ENCODE results near the gene PDPR.

DNA sequence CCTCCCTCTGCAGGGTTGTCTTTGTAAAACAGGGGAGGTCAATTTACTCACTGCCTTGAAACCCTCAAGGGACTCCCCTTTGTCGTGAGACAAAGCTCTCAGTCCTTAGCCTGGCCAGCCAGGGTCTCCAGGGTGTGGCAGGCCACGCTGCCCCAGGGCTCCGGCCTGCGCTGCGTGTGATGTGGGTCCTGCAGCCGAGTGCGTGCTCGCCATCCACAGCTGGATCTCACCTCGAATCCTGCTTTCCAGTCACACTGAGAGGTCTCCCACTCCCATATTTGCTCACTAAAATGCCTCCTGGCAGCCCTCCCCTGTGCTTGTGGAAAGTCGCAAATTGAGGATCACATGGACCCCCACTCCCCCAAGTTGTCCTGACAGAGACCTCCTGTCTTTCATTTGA is 49.5 kb downstream of the PDPR start:
- TF ChIP-seq, protein P1, sequence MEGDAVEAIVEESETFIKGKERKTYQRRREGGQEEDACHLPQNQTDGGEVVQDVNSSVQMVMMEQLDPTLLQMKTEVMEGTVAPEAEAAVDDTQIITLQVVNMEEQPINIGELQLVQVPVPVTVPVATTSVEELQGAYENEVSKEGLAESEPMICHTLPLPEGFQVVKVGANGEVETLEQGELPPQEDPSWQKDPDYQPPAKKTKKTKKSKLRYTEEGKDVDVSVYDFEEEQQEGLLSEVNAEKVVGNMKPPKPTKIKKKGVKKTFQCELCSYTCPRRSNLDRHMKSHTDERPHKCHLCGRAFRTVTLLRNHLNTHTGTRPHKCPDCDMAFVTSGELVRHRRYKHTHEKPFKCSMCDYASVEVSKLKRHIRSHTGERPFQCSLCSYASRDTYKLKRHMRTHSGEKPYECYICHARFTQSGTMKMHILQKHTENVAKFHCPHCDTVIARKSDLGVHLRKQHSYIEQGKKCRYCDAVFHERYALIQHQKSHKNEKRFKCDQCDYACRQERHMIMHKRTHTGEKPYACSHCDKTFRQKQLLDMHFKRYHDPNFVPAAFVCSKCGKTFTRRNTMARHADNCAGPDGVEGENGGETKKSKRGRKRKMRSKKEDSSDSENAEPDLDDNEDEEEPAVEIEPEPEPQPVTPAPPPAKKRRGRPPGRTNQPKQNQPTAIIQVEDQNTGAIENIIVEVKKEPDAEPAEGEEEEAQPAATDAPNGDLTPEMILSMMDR (IDR thresholded peaks at IDR 0.05): no peak
- TF ChIP-seq POLR2A (IDR thresholded peaks at IDR 0.05) (no peak), EP300 (IDR thresholded peaks at IDR 0.05) (no peak)

Data from sigmoid colon (tissue), 4 donors.